GM12891 (cell line): Measurements from ENCODE around the gene CCDC86.

Experiments
- POLR2A ChIP-seq: IDR thresholded peaks from 2 replicates; pipeline ENCODE4 v1.6.1; 2011; ENCODE audit warnings: low read depth, low read length, control low read depth
- POLR2AphosphoS5 ChIP-seq: IDR thresholded peaks from 2 replicates; pipeline ENCODE4 v1.6.1; 2011; ENCODE audit warnings: low read depth, low read length, control low read depth

DNA sequence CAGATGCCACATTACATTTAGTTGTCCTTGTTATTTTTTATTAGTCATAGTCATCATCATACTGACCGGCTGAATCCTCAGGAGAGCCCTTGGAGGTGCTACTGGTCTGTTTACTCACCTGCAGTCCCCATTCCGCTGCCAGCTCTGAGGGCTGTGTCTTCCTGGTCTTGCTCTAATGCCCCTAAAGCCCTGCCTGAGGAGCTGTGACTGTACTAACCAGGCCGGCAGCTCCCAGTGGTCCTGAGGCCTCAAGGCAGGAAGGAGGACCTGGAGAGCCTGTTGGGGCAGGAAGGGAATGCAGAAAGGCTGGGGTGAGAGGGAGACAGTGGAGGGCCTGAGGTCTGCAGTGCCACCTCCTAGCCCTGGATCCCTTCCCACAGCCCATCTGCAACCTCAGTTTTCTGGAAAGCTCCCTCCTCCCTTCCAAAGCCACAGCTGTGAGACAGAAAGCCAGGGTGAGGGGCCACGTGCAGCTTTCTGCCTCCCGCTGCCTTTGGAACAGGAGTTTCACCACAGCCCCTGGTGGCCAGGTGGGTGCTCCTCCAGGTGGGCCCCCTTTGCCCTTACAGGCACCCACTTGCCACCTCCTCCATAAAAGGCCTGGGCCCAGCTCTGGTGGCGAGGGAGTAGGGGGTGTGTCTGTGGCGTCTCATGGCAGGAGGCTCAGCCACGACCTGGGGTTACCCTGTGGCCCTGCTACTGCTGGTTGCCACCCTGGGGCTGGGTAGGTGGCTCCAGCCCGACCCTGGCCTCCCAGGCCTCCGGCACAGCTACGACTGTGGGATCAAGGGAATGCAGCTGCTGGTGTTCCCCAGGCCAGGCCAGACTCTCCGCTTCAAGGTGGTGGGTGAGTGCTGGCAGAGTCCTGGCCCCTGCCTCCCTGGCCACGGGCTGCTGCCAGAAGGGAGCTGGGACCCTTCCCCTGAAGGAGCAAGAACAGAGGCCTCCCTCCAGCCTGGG, 25.3 kb downstream of the CCDC86 start, which contains the start of gene ZP1:
- TF ChIP-seq POLR2A (no peak), POLR2AphosphoS5 (no peak)
